ENCODE results near the gene TMPRSS3.

TMPRSS3 gene

GRCh38 chr21:42384156-42384945, 11.5 kb downstream of the TMPRSS3 start:
- TF ChIP-seq, protein P1, sequence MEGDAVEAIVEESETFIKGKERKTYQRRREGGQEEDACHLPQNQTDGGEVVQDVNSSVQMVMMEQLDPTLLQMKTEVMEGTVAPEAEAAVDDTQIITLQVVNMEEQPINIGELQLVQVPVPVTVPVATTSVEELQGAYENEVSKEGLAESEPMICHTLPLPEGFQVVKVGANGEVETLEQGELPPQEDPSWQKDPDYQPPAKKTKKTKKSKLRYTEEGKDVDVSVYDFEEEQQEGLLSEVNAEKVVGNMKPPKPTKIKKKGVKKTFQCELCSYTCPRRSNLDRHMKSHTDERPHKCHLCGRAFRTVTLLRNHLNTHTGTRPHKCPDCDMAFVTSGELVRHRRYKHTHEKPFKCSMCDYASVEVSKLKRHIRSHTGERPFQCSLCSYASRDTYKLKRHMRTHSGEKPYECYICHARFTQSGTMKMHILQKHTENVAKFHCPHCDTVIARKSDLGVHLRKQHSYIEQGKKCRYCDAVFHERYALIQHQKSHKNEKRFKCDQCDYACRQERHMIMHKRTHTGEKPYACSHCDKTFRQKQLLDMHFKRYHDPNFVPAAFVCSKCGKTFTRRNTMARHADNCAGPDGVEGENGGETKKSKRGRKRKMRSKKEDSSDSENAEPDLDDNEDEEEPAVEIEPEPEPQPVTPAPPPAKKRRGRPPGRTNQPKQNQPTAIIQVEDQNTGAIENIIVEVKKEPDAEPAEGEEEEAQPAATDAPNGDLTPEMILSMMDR (IDR thresholded peaks at IDR 0.05) = no peak
- H3K4me1 ChIP-seq (ENCODE audit: control insufficient read depth in 1 of 2, insufficient read depth in 1 of 2, low read depth in 1 of 2, low read length in 1 of 2) = peaks cover 20 to 52% of the 10 kb centered on the region in 2 experiments
- no peaks in the 10 kb centered on the region for H3K36me3 ChIP-seq
- no peaks in the 10 kb centered on the region for H3K9me3 ChIP-seq
- H3K4me3 ChIP-seq (ENCODE audit: low read depth in 1 of 2, low read length in 1 of 2) = no peak overlapping the region
- no peaks in the 10 kb centered on the region for H3K27me3 ChIP-seq
- H3K27ac ChIP-seq = peak overlapping the region; percentile 67

GRCh38 chr21:42383331-42383730, 12.5 kb downstream of the TMPRSS3 start:
- no peaks in the 10 kb centered on the region for H3K9me3 ChIP-seq
- TF ChIP-seq, protein P1 (IDR thresholded peaks at IDR 0.05) = no peak
- H3K27ac ChIP-seq = no peak overlapping the region
- no peak overlapping the region for H3K4me3 ChIP-seq (ENCODE audit: low read depth in 1 of 2, low read length in 1 of 2)
- no peaks in the 10 kb centered on the region for H3K36me3 ChIP-seq
- peaks cover 20 to 52% of the 10 kb centered on the region in 2 experiments for H3K4me1 ChIP-seq (ENCODE audit: control insufficient read depth in 1 of 2, insufficient read depth in 1 of 2, low read depth in 1 of 2, low read length in 1 of 2)
- H3K27me3 ChIP-seq = no peaks in the 10 kb centered on the region

DNA sequence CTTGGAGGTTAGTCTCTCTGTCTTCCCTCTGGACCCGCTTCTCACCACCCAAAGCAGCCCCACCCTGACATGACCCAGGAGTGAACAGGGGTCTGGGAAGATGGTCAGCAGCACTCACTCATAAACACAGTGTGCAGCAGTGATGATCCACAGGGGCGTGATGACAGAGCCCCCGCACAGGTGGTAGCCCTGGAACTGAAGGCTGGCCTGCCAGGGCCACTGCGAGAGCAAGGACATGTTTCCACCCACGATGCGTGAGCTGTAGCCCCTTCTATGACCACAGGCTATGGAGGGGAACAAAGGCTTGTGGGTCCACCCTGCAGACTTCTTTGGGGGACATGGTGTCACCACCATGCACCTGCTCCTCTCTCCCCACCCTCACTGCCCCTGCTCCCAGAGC, 12.9 kb downstream of the TMPRSS3 start:
- Histone ChIP-seq H3K27me3 (no peaks in the 10 kb centered on the region), H3K4me1 (ENCODE audit: control insufficient read depth in 1 of 2, insufficient read depth in 1 of 2, low read depth in 1 of 2, low read length in 1 of 2) (peaks cover 20 to 50% of the 10 kb centered on the region in 2 experiments), H3K27ac (no peak overlapping the region), H3K36me3 (no peaks in the 10 kb centered on the region), H3K9me3 (no peaks in the 10 kb centered on the region), H3K4me3 (ENCODE audit: low read depth in 1 of 2, low read length in 1 of 2) (no peak overlapping the region)
- TF ChIP-seq, protein P1 (IDR thresholded peaks at IDR 0.05) = no peak

DNA sequence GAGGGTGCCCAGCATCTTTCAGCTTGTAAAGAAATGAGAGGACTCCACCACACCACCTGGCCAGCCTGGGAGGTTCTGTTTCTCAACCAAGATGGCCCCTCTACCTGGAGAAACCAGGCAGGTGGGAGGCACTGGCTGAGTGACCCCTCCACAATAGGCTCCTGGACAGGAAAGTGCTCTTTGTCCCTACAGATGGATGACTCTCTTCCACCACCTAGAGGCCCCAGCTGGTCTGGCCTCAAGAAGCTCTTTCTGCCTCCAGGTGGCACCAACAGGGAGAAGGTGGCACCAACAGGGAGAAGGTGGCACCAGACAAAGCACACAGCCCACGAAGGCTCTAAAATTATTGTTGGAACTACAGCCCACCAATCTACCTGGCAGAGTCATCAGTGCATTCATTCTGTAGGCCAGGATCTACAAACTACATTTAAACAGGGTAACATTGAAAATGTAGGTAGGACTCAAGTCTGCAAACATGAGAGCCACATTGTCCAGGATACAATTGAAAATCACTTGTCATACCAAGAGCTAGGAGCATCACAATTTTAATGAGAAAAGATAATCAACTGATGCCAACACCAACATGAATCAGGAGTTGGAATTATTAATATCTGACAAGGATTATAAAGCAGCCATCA, 14.4 kb downstream of the TMPRSS3 start:
- no peaks in the 10 kb centered on the region for H3K27me3 ChIP-seq
- no peaks in the 10 kb centered on the region for H3K36me3 ChIP-seq
- H3K4me3 ChIP-seq (ENCODE audit: low read depth in 1 of 2, low read length in 1 of 2) = no peak overlapping the region
- H3K4me1 ChIP-seq (ENCODE audit: control insufficient read depth in 1 of 2, insufficient read depth in 1 of 2, low read depth in 1 of 2, low read length in 1 of 2) = peaks cover 9 to 35% of the 10 kb centered on the region in 2 experiments
- no peak overlapping the region for H3K27ac ChIP-seq
- no peaks in the 10 kb centered on the region for H3K9me3 ChIP-seq
- TF ChIP-seq, protein P1 (IDR thresholded peaks at IDR 0.05) = no peak

GRCh38 chr21:42379426-42380215, 16.2 kb downstream of the TMPRSS3 start:
- peaks cover 5 to 19% of the 10 kb centered on the region in 2 experiments for H3K4me1 ChIP-seq (ENCODE audit: control insufficient read depth in 1 of 2, insufficient read depth in 1 of 2, low read depth in 1 of 2, low read length in 1 of 2)
- TF ChIP-seq, protein P1 (IDR thresholded peaks at IDR 0.05) = no peak
- peaks cover 12% of the 10 kb centered on the region for H3K27me3 ChIP-seq
- no peak overlapping the region for H3K4me3 ChIP-seq (ENCODE audit: low read depth in 1 of 2, low read length in 1 of 2)
- no peaks in the 10 kb centered on the region for H3K36me3 ChIP-seq
- no peak overlapping the region for H3K27ac ChIP-seq
- no peaks in the 10 kb centered on the region for H3K9me3 ChIP-seq
